GM19043 (cell line): Measurements from ENCODE around the gene EFNA3.
"Not testable (repeated sequence)": the region's sequence is repeated elsewhere in the genome, so short reads cannot be mapped to it uniquely, and the experiment has no call there.

Experiments used
- ATAC-seq: cut with Tn5 transposase; IDR thresholded peaks from one replicate; pipeline ENCODE4 v1.9.1; 2021; ENCODE audit warnings: low read depth; ENCODE audit not compliant: unreplicated experiment

Gene EFNA3

GRCh38 chr1:155107309-155108264, 28.9 kb downstream of the EFNA3 start:
- ATAC-seq, result no peak

- ATAC-seq, result no peak
Observed at GRCh38 chr1:155108296-155108695, 29.7 kb downstream of the EFNA3 start.

- ATAC-seq, result no peak
Observed at GRCh38 chr1:155110381-155110780, 31.7 kb downstream of the EFNA3 start.

GRCh38 chr1:155110826-155111225, 32.2 kb downstream of the EFNA3 start:
- no peak for ATAC-seq

GRCh38 chr1:155113450-155113980, 34.9 kb downstream of the EFNA3 start:
- no peak for ATAC-seq

GRCh38 chr1:155116113-155116764, 37.6 kb downstream of the EFNA3 start:
- no peak for ATAC-seq

GRCh38 chr1:155117610-155118009, 39.0 kb downstream of the EFNA3 start:
- no peak for ATAC-seq

GRCh38 chr1:155118090-155118489, 39.5 kb downstream of the EFNA3 start:
- ATAC-seq, result not testable (repeated sequence)

GRCh38 chr1:155120253-155120652, 41.6 kb downstream of the EFNA3 start:
- ATAC-seq, result no peak

- no peak for ATAC-seq
Observed at GRCh38 chr1:155121249-155121648, 42.6 kb downstream of the EFNA3 start.

- no peak for ATAC-seq
Observed at GRCh38 chr1:155122308-155122707, 43.7 kb downstream of the EFNA3 start.

GRCh38 chr1:155123801-155124200, 45.2 kb downstream of the EFNA3 start:
- ATAC-seq, result no peak

GRCh38 chr1:155124503-155125463, 46.1 kb downstream of the EFNA3 start:
- ATAC-seq, result no peak

- ATAC-seq, result no peak
Observed at GRCh38 chr1:155125511-155125945, 46.9 kb downstream of the EFNA3 start.

- ATAC-seq, result no peak
Observed at GRCh38 chr1:155125946-155126555, 47.4 kb downstream of the EFNA3 start.

GRCh38 chr1:155126556-155127104, 48.0 kb downstream of the EFNA3 start:
- ATAC-seq, result no peak

GRCh38 chr1:155127105-155127966, 48.7 kb downstream of the EFNA3 start, which contains the start of gene EFNA1:
Gene EFNA1 (plus strand): TSS chr1:155127876. CDS start chr1:155127978, 102 bp downstream.
- no peak for ATAC-seq

GRCh38 chr1:155127967-155128754, 49.5 kb downstream of the EFNA3 start:
- ATAC-seq, result no peak
